Cardiac fibroblast (primary cell): ENCODE data around the gene BCL6B.

Source experiments
- DNase-seq, 2 donors: peaks; one replicate each; pipeline versions ENCODE4 v3.0.0 to v3.0.0-alpha.2; 2010; ENCODE audit warnings: low read depth in 2 of 2
- H3K4me3 ChIP-seq, 2 donors: replicated peaks in 1 of 2; 1 replicate in 1 of 2; 2 replicates in 1 of 2; pipeline ENCODE4 v1.5.1; 2011; ENCODE audit warnings: low read depth in 2 of 2, low read length in 2 of 2, mild to moderate bottlenecking in 2 of 2, moderate library complexity in 1 of 2
- TF ChIP-seq, protein P1 (sequence below): IDR thresholded peaks from one replicate; pipeline ENCODE4 v1.5.1; 2011; ENCODE audit warnings: low read depth, mild to moderate bottlenecking, low read length, inconsistent platforms

BCL6B gene

DNA sequence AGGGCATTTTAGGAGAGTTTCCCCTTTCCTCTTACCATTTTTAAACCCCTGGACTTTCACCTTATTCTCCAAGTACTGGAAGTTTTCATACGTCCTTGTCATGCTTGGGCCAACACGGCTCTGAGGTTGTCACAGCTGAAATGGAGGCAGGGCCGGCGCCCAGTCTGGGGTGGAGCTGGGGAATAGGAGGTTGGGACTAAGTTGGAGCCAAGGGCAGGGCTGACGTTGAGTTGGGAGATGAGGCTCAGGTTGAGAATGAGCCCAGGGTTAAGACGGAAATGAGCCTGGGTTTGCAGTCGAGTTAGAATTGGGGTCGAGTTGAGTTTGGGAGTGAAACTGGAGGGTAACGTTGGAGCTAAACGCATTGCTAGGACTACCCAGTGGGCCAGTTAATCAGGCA, 55.9 kb downstream of the BCL6B start:
- TF ChIP-seq, protein P1, sequence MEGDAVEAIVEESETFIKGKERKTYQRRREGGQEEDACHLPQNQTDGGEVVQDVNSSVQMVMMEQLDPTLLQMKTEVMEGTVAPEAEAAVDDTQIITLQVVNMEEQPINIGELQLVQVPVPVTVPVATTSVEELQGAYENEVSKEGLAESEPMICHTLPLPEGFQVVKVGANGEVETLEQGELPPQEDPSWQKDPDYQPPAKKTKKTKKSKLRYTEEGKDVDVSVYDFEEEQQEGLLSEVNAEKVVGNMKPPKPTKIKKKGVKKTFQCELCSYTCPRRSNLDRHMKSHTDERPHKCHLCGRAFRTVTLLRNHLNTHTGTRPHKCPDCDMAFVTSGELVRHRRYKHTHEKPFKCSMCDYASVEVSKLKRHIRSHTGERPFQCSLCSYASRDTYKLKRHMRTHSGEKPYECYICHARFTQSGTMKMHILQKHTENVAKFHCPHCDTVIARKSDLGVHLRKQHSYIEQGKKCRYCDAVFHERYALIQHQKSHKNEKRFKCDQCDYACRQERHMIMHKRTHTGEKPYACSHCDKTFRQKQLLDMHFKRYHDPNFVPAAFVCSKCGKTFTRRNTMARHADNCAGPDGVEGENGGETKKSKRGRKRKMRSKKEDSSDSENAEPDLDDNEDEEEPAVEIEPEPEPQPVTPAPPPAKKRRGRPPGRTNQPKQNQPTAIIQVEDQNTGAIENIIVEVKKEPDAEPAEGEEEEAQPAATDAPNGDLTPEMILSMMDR: no peak
- no peak for DNase-seq
- no peak overlapping the region for H3K4me3 ChIP-seq
